Keratinocyte (primary cell): ENCODE measurements around the gene SDK2. TPM values are rescaled to one million over a fixed set of nuclear protein-coding genes. Genes with fewer than 3 reads are reported as not detected.

Source experiments
- DNase-seq: peaks from one replicate; pipeline ENCODE4 v3.0.0-alpha.2; 2011; ENCODE audit warnings: low read depth, missing footprints, low spot score
- FAIRE-seq: peaks from 2 replicates; lab custom pipeline; 2011; peaks lifted over from hg19 to GRCh38; lab: Jason Lieb, UNC
- H2AFZ ChIP-seq: 2 replicates; pipeline ENCODE4 v1.6.0; 2012; ENCODE audit warnings: low read length, control low read depth, inconsistent platforms; ENCODE audit not compliant: control insufficient read depth
- H3K27ac ChIP-seq: 2 replicates; pipeline ENCODE4 v1.5.1; 2011; ENCODE audit warnings: low read length; ENCODE audit not compliant: control insufficient read depth, insufficient read depth
- H3K27me3 ChIP-seq: 3 replicates; pipeline ENCODE4 v1.6.0; 2011; ENCODE audit warnings: low read length; ENCODE audit not compliant: control insufficient read depth, insufficient read depth; ENCODE audit errors: extremely low read depth
- H3K36me3 ChIP-seq, 2 experiments: 2 replicates in 1 of 2; 3 replicates in 1 of 2; pipeline ENCODE4 v1.5.1; 2011; ENCODE audit warnings: low read length in 2 of 2, mild to moderate bottlenecking in 1 of 2; ENCODE audit not compliant: control insufficient read depth in 2 of 2, insufficient read depth in 2 of 2; ENCODE audit errors: extremely low read depth in 1 of 2
- H3K4me1 ChIP-seq: 3 replicates; pipeline ENCODE4 v1.5.1; 2011; ENCODE audit warnings: low read length; ENCODE audit not compliant: control insufficient read depth, insufficient read depth; ENCODE audit errors: extremely low read depth
- H3K4me2 ChIP-seq: 3 replicates; pipeline ENCODE4 v1.6.0; 2011; ENCODE audit warnings: low read depth, low read length; ENCODE audit not compliant: control insufficient read depth, insufficient read depth; ENCODE audit errors: extremely low read depth
- H3K4me3 ChIP-seq, 3 experiments: fragments of 200-600 bp in 1 of 3; sonication (generic) in 1 of 3; 2 replicates in 2 of 3; 3 replicates in 1 of 3; pipeline ENCODE4 v1.5.1; 2011 to 2016; ENCODE audit warnings: low read length in 3 of 3, mild to moderate bottlenecking in 3 of 3, control low read depth in 2 of 3, inconsistent platforms in 1 of 3, low read depth in 1 of 3, mixed read lengths in 1 of 3, mixed run types in 1 of 3, moderate library complexity in 1 of 3; ENCODE audit not compliant: control insufficient read depth in 2 of 3, insufficient read depth in 2 of 3; ENCODE audit errors: extremely low read depth in 1 of 3
- H3K79me2 ChIP-seq: 2 replicates; pipeline ENCODE4 v1.6.0; 2012; ENCODE audit warnings: low read length; ENCODE audit not compliant: control insufficient read depth, insufficient read depth
- H3K9ac ChIP-seq: 3 replicates; pipeline ENCODE4 v1.6.0; 2011; ENCODE audit warnings: low read length; ENCODE audit not compliant: control insufficient read depth, insufficient read depth; ENCODE audit errors: extremely low read depth
- H3K9me1 ChIP-seq: 3 replicates; pipeline ENCODE4 v1.6.0; 2011; ENCODE audit warnings: low read length; ENCODE audit not compliant: control insufficient read depth, insufficient read depth; ENCODE audit errors: extremely low read depth
- H3K9me3 ChIP-seq: 2 replicates; pipeline ENCODE4 v1.5.1; 2012; ENCODE audit warnings: low read depth, low read length; ENCODE audit not compliant: control insufficient read depth
- H4K20me1 ChIP-seq: 3 replicates; pipeline ENCODE4 v1.6.0; 2011; ENCODE audit warnings: low read length; ENCODE audit not compliant: control insufficient read depth, insufficient read depth; ENCODE audit errors: extremely low read depth
- CTCF ChIP-seq, 3 experiments: IDR thresholded peaks in 1 of 3; conservative IDR thresholded peaks in 1 of 3; optimal IDR thresholded peaks in 1 of 3; 2 replicates in 2 of 3; 3 replicates in 1 of 3; pipeline versions ENCODE3 to v1.5.1; 2011; ENCODE audit warnings: low read length in 3 of 3, mild to moderate bottlenecking in 3 of 3, moderate library complexity in 2 of 3, control low read depth in 1 of 3, inconsistent platforms in 1 of 3; ENCODE audit not compliant: insufficient read depth in 2 of 3; ENCODE audit errors: extremely low read depth in 1 of 3
- EZH2 ChIP-seq: IDR thresholded peaks from one replicate; pipeline ENCODE4 v1.6.1; 2012; ENCODE audit warnings: inconsistent platforms, mild to moderate bottlenecking, low read length, moderate library complexity
- dilution Hi-C: fragments of 300-500 bp; cut with MboI; formaldehyde crosslinking; loops from one replicate; pipeline ENCODE4 v1.7.0; 2020; ENCODE audit warnings: low sequenced_read_pairs; ENCODE audit not compliant: extremely low pct_ligation_motif_present
- polyA plus RNA-seq, 5 experiments: library from polyadenylated mRNA; depleted of rRNA in 3 of 5; stranded (reverse) in 3 of 5; stranded (forward) in 1 of 5; unstranded in 1 of 5; fragments of >200 nt; gene quantifications; 1 replicate in 1 of 5; 2 replicates in 3 of 5; 3 replicates in 1 of 5; pipeline versions ENCODE4 v1.2.1 to v1.2.3, GENCODE V29; 2011 to 2012; ENCODE audit warnings: missing spikeins in 2 of 5, low read depth in 1 of 5, low replicate concordance in 1 of 5

The SDK2 gene
- polyA plus RNA-seq, 1 donor (not counting 4 experiments of a cell fraction or from before 2014, with no cell fraction given): 1.8 TPM

- Histone ChIP-seq H3K27ac (no peak overlapping the region), H3K9me3 (no peaks in the 10 kb centered on the region), H4K20me1 (peaks cover 6% of the 10 kb centered on the region), H3K9ac (no peak overlapping the region), H3K27me3 (no peaks in the 10 kb centered on the region), H3K4me1 (peaks cover 45% of the 10 kb centered on the region), H3K9me1 (peaks cover 5% of the 10 kb centered on the region), H3K36me3 (peaks cover 3 to 6% of the 10 kb centered on the region in 2 experiments), H3K79me2 (peaks cover 3% of the 10 kb centered on the region), H3K4me3 (no peak overlapping the region), H2AFZ (no peak overlapping the region), H3K4me2 (peak overlapping the region; percentile 16)
- TF ChIP-seq EZH2: no peak
- TF ChIP-seq CTCF (optimal IDR thresholded peaks at IDR 0.05 in 1 of 3, IDR thresholded peaks at IDR 0.05 in 1 of 3, conservative IDR thresholded peaks at IDR 0.05 in 1 of 3; ENCODE audit: extremely low read depth in 1 of 3, insufficient read depth in 2 of 3, low read length in 3 of 3): no peak
- DNase-seq (no peak), FAIRE-seq (no peak)
- dilution Hi-C loops: no loop called here
Measured at GRCh38 chr17:73289549-73290254, 354.5 kb downstream of the SDK2 start.

DNA sequence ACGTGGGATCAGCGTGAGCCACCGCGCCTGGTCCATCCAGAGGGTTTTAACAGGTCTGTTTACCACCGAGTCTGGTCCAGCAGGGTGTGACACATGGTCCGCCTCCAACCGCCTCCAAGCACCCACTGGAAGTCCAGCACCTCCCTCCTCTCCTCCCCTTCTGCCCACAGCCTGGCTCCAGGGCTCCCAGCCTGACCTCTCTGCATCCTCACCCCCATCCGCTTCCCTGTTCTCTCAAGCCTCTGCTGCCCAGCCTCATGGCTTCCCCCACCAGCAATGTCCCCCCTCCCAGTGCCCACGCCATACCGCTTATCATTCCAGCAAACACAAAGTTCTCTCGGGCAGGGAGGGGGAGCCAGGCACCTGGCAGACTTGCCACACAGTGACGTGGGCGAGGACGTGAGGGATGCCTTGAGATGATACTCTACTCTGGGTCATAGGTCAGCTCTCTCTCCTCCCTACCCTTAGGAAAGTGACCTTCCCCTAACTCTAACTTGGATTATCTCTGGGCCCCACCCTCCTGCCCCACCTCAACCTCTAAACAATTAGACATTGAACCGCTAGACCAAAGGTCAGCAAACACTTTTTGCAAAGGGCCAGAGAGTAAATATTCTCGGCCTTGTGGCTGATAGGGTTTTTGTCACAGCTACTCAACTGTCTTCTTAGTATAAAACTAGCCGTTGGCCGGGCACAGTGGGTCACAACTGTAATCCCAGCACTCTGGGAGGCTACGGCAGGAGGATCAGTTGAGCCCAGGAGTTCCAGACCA, 355.5 kb downstream of the SDK2 start:
- Histone ChIP-seq H3K4me3 (no peak overlapping the region), H3K9me1 (peaks cover 5% of the 10 kb centered on the region), H3K4me1 (peaks cover 44% of the 10 kb centered on the region), H3K4me2 (no peak overlapping the region), H3K9ac (no peak overlapping the region), H3K27ac (no peak overlapping the region), H4K20me1 (peaks cover 6% of the 10 kb centered on the region), H2AFZ (no peak overlapping the region), H3K79me2 (peaks cover 3% of the 10 kb centered on the region), H3K27me3 (no peaks in the 10 kb centered on the region), H3K9me3 (no peaks in the 10 kb centered on the region), H3K36me3 (peaks cover 3 to 6% of the 10 kb centered on the region in 2 experiments)
- no peak for FAIRE-seq
- dilution Hi-C loops: no loop called here
- no peak for DNase-seq
- no peak for TF ChIP-seq CTCF (optimal IDR thresholded peaks at IDR 0.05 in 1 of 3, IDR thresholded peaks at IDR 0.05 in 1 of 3, conservative IDR thresholded peaks at IDR 0.05 in 1 of 3; ENCODE audit: extremely low read depth in 1 of 3, insufficient read depth in 2 of 3, low read length in 3 of 3)
- TF ChIP-seq EZH2: no peak
